HUES64 (cell line): ENCODE measurements around the gene MAP2K3.

ENCODE experiments used
- H3K27ac ChIP-seq: 2 replicates; pipeline ENCODE4 v1.7.0; 2013; ENCODE audit warnings: low read depth, low read length, inconsistent platforms
- H3K27me3 ChIP-seq: 2 replicates; pipeline ENCODE4 v1.6.1; 2013; ENCODE audit warnings: mild to moderate bottlenecking, low read length; ENCODE audit not compliant: insufficient read depth
- H3K36me3 ChIP-seq: 2 replicates; pipeline ENCODE4 v1.6.1; 2013; ENCODE audit warnings: mild to moderate bottlenecking, low read length; ENCODE audit not compliant: insufficient read depth
- H3K4me1 ChIP-seq: 2 replicates; pipeline ENCODE4 v1.6.1; 2013; ENCODE audit warnings: mild to moderate bottlenecking, low read length, moderate library complexity; ENCODE audit not compliant: insufficient read depth
- H3K4me3 ChIP-seq: 2 replicates; pipeline ENCODE4 v1.5.1; 2013; ENCODE audit warnings: mild to moderate bottlenecking, low read length, moderate library complexity
- H3K9ac ChIP-seq: 2 replicates; pipeline ENCODE4 v1.6.1; 2013; ENCODE audit warnings: mild to moderate bottlenecking, low read depth, low read length
- H3K9me3 ChIP-seq: 2 replicates; pipeline ENCODE4 v1.6.1; 2013; ENCODE audit warnings: low read depth, low read length; ENCODE audit not compliant: insufficient read depth
- WGBS: fragments of 150-250, 120-280 bp; methylation state at CpG from one replicate; pipeline ENCODE4 v1.1.7; 2013; ENCODE audit warnings: missing lambda C conversion rate; 5-methylcytosine and 5-hydroxymethylcytosine counted together

The MAP2K3 gene

GRCh38 chr17:21292867-21293830 is 8.6 kb downstream of the MAP2K3 start:
- Histone ChIP-seq H3K4me3 (no peak overlapping the region), H3K27me3 (no peaks in the 10 kb centered on the region), H3K36me3 (no peaks in the 10 kb centered on the region), H3K9me3 (peaks cover 10% of the 10 kb centered on the region), H3K27ac (no peak overlapping the region), H3K9ac (no peak overlapping the region), H3K4me1 (no peaks in the 10 kb centered on the region)
- WGBS: 84% methylated on average over 20 of the region's 20 CpGs

DNA sequence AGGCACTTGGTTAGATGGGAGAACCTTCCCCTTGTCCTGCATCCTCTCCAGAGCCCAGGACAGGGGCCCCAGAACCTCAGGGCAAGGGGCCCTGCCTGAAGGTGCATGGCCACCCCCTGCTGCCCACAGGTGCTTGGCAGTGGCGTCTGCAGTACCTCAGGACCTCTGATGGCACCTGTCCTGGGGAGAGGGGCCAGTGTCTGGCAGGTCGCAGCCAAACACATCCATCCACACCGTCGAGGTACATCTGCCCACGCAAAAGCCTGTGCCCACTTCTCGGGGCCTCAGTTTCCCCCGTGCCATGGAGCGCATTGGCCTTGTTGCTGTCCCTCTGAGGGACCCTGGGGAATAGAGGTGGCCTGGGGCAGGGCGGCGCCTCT is 9.3 kb downstream of the MAP2K3 start:
- peaks cover 10% of the 10 kb centered on the region for H3K9me3 ChIP-seq
- 63% methylated on average over 10 of the region's 10 CpGs for WGBS
- no peak overlapping the region for H3K4me3 ChIP-seq
- no peak overlapping the region for H3K27ac ChIP-seq
- H3K4me1 ChIP-seq: no peaks in the 10 kb centered on the region
- peaks cover 1% of the 10 kb centered on the region; the same call in 1 of the 2 replicates for H3K36me3 ChIP-seq
- H3K27me3 ChIP-seq: no peaks in the 10 kb centered on the region
- no peak overlapping the region for H3K9ac ChIP-seq

DNA sequence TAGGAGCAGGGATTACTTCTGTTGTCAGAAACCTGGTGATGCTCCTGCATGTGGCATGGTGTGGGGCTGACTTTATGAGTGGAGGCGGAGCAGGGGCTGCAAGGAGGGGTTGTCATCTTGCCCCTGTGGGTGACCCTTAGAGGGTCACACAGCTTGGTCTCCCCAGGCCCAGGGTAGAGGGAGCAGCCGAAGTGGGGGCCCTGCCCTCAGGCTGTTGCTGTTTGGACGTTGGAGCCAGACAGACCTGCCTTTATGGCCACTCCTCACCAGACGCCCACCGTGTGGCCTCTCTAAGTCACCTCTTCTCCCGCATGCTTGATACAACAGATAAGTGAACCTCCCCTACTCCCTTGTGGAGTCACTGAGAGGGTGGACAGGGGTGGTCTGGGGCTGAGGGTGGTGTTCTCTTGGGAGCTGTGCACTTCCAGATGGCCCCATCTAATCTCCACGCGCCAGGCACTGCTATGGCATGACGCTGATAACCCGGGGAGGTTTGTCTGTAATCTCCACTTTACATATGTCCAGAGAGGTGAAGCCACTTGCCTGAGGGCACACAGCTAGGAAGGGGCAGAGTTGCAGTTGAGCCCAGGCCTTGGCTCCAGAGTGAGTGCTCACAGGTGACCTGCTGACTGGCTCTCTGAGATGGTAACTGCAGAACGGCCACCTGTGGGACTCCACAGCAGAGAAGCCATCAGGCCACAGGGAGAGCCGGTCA is 10.0 kb downstream of the MAP2K3 start:
- Histone ChIP-seq H3K9ac (no peak overlapping the region), H3K27ac (no peak overlapping the region), H3K36me3 (peaks cover 8% of the 10 kb centered on the region), H3K4me1 (no peaks in the 10 kb centered on the region), H3K4me3 (no peak overlapping the region), H3K27me3 (no peaks in the 10 kb centered on the region), H3K9me3 (peaks cover 10% of the 10 kb centered on the region)
- WGBS: 68% methylated on average over 12 of the region's 12 CpGs

DNA sequence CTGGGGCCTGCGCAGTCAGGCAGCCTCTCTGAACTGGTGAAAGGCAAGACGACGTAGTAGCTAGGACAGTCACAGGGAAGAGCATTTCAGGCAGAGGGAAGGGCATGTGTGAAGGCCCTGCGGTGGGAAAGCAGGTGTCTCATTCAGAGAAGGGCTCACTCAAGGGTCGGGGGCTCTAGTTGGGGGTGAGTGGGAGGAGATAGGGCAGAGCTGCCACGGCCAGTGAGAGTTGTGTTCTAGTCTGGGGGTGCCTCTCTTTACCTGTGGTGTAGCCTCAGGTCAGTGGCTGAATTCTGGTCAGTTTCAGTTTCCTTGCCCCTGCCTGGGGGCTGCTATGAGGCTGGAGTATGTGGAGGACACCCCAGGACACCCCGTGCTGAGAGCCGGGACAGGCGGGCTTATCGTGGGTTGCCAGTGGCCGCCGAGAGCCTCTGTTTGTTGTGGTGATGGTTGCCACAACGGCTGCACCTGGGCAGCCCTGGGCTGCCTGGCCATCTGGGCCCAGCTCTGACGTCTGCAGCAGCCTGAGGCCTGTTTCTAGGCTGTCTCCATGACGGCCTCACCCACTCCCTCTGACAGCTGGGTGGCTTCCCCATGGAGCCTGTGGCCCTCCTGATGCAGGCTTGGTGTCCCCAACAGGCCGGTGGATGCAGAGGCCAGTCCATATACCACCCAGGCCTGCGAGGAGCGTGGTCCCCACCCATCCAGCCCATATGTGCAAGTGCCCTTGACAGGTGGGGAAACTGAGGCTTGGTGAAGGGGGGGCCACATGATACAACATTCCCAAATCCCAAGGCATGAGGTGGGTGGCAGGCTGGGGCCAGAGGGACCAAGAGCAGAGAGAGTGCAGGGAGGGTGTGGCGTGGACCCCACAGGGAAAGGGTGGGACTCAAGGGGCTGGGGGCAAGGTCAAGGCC is 10.8 kb downstream of the MAP2K3 start:
- Histone ChIP-seq H3K27me3 (no peaks in the 10 kb centered on the region), H3K9me3 (peaks cover 15% of the 10 kb centered on the region), H3K27ac (no peak overlapping the region), H3K9ac (no peak overlapping the region), H3K36me3 (peaks cover 14% of the 10 kb centered on the region), H3K4me3 (no peak overlapping the region), H3K4me1 (no peaks in the 10 kb centered on the region)
- 85% methylated on average over 19 of the region's 19 CpGs for WGBS

GRCh38 chr17:21296097-21297025 is 11.8 kb downstream of the MAP2K3 start:
- H3K9ac ChIP-seq: no peak overlapping the region
- H3K27me3 ChIP-seq: no peaks in the 10 kb centered on the region
- H3K27ac ChIP-seq: no peak overlapping the region
- H3K9me3 ChIP-seq: peaks cover 17% of the 10 kb centered on the region
- peaks cover 25% of the 10 kb centered on the region for H3K36me3 ChIP-seq
- WGBS: 79% methylated on average over 22 of the region's 22 CpGs
- no peak overlapping the region for H3K4me3 ChIP-seq
- no peaks in the 10 kb centered on the region for H3K4me1 ChIP-seq

DNA sequence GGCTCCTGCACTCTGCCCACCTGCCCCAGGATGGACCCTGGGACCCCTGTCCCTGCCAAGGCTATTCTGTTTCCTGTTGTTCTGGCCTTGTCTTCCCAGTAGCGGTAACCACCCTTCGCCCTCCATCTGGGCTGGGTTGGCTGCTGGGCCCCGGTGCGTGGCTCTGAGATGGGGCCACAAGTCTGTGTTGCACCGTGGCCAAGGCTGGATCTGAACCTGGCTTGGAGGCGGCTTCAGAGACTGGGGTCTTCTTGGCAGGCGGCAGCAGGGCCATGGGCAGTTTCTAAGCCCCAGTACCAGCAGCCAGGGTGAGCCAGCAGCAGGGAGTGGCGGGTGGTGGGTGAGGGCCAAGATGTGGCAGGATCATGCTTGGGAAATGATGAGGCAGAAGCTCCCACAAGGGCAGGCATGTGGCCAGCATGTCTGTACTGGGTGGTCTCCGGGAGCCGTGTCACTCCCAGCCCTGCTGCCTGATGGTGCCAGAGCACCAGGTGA is 12.6 kb downstream of the MAP2K3 start:
- no peaks in the 10 kb centered on the region for H3K27me3 ChIP-seq
- no peak overlapping the region for H3K9ac ChIP-seq
- H3K36me3 ChIP-seq: peaks cover 28% of the 10 kb centered on the region
- no peak overlapping the region for H3K4me3 ChIP-seq
- WGBS: 82% methylated on average over 10 of the region's 10 CpGs
- H3K9me3 ChIP-seq: peaks cover 18% of the 10 kb centered on the region
- H3K27ac ChIP-seq: no peak overlapping the region
- no peaks in the 10 kb centered on the region for H3K4me1 ChIP-seq

- Histone ChIP-seq H3K4me1 (no peaks in the 10 kb centered on the region), H3K27ac (no peak overlapping the region), H3K27me3 (no peaks in the 10 kb centered on the region), H3K36me3 (peaks cover 32% of the 10 kb centered on the region), H3K4me3 (no peak overlapping the region), H3K9ac (no peak overlapping the region), H3K9me3 (peaks cover 21% of the 10 kb centered on the region)
- WGBS: 77% methylated on average over 10 of the region's 10 CpGs
Observed at GRCh38 chr17:21297597-21297996, 13.1 kb downstream of the MAP2K3 start.

DNA sequence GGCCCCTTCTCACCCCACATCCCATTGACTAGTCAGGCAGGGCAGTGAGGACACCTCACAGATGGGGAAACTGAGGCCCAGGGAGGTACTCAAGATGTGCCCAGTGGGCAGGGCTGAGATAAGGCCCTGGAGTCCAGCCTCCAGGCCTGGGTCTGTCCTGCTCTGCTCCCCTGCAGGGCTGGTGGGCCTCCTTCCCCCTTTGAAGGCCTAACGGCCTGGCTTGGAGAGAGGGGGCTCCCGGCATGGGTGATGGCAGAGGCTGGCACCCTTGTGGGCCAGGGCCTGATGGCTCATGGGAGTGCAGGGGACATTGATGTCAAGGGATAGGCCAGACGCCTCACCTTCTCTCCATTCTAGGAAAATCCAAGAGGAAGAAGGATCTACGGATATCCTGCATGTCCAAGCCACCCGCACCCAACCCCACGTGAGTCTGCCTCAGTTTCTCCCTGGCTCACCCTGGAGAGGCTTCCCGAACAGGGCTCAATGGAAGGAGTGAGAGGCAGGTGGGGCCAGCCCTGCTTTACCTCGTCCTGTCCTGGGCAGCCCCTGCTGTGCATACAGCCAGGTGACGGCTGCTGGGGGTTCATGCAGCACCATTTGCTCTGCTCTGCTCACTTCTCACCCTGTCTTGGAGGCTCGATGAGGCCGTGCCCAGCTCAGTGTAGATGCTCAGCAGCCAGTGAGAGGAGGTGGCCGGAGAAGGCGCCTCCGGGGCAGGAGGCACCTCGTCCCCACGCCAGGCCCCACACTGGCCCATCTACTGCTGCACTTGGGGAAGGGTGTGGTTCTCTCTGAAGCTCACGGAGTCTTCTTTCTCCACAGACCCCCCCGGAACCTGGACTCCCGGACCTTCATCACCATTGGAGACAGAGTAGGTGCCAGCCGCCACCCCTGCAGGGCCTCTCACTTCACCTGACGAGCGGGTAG is 13.8 kb downstream of the MAP2K3 start:
- no peak overlapping the region for H3K9ac ChIP-seq
- H3K9me3 ChIP-seq: peaks cover 19% of the 10 kb centered on the region
- peaks cover 39% of the 10 kb centered on the region for H3K36me3 ChIP-seq
- no peak overlapping the region for H3K4me3 ChIP-seq
- H3K27me3 ChIP-seq: no peaks in the 10 kb centered on the region
- WGBS: 77% methylated on average over 22 of the region's 22 CpGs
- no peak overlapping the region for H3K27ac ChIP-seq
- H3K4me1 ChIP-seq: no peaks in the 10 kb centered on the region

GRCh38 chr17:21298983-21299519 is 14.5 kb downstream of the MAP2K3 start:
- Histone ChIP-seq H3K9me3 (peaks cover 22% of the 10 kb centered on the region), H3K27ac (no peak overlapping the region), H3K36me3 (peaks cover 45% of the 10 kb centered on the region), H3K9ac (no peak overlapping the region), H3K27me3 (no peaks in the 10 kb centered on the region), H3K4me3 (no peak overlapping the region), H3K4me1 (no peaks in the 10 kb centered on the region)
- WGBS: 72% methylated on average over 13 of the region's 13 CpGs
